Natural killer cell (primary cell): ENCODE results near the gene FRMD3. TPM values are rescaled to one million over a fixed set of nuclear protein-coding genes. Genes with fewer than 3 reads are reported as not detected.

Experiments
- ATAC-seq, 3 donors: fragments of 150-1000 bp in 2 of 3; fragments of 200-7000 bp in 1 of 3; cut with Tn5 transposase; 1 replicate in 1 of 3; 2 replicates in 2 of 3; pipeline ENCODE4 v1.10.0; 2021; ENCODE audit warnings: mild to moderate bottlenecking in 2 of 3, moderate library complexity in 2 of 3
- DNase-seq, 2 donors: peaks; one replicate each; pipeline versions ENCODE4 v3.0.0 to v3.0.0-alpha.2; 2013 to 2021; ENCODE audit warnings: mixed read lengths in 1 of 2
- H3K27ac ChIP-seq: one replicate; pipeline ENCODE4 v1.5.1; 2013; ENCODE audit warnings: mild to moderate bottlenecking, low read length
- H3K27me3 ChIP-seq: one replicate; pipeline ENCODE4 v1.6.1; 2013; ENCODE audit warnings: low read length; ENCODE audit not compliant: control insufficient read depth, insufficient read depth
- H3K36me3 ChIP-seq: one replicate; pipeline ENCODE4 v1.6.1; 2013; ENCODE audit warnings: low read length; ENCODE audit not compliant: control insufficient read depth, insufficient read depth
- H3K4me1 ChIP-seq: one replicate; pipeline ENCODE4 v1.6.1; 2013; ENCODE audit warnings: low read length; ENCODE audit not compliant: control insufficient read depth, insufficient read depth
- H3K4me3 ChIP-seq: one replicate; pipeline ENCODE4 v1.5.1; 2013; ENCODE audit warnings: low read length
- H3K9me3 ChIP-seq: one replicate; pipeline ENCODE4 v1.6.1; 2013; ENCODE audit warnings: low read length; ENCODE audit not compliant: control insufficient read depth, insufficient read depth
- H3K27ac Mint-ChIP-seq, 2 donors: one replicate each; pipeline ENCODE4 v1.8.0; 2022; ENCODE audit warnings: mild to moderate bottlenecking in 2 of 2, mixed read lengths in 2 of 2, moderate library complexity in 1 of 2
- H3K27me3 Mint-ChIP-seq, 2 donors: one replicate each; pipeline ENCODE4 v1.8.0; 2022; ENCODE audit warnings: low read depth in 2 of 2, mixed read lengths in 2 of 2
- H3K36me3 Mint-ChIP-seq: one replicate; pipeline ENCODE4 v1.8.0; 2022; ENCODE audit warnings: mixed read lengths
- H3K4me1 Mint-ChIP-seq, 2 donors: one replicate each; pipeline ENCODE4 v1.8.0; 2022; ENCODE audit warnings: mixed read lengths in 2 of 2
- H3K4me3 Mint-ChIP-seq: one replicate; pipeline ENCODE4 v1.8.0; 2022; ENCODE audit warnings: mild to moderate bottlenecking, moderate library complexity, mixed read lengths
- H3K9me3 Mint-ChIP-seq, 2 donors: one replicate each; pipeline ENCODE4 v1.8.0; 2022; ENCODE audit warnings: mixed read lengths in 2 of 2
- CTCF ChIP-seq: fragments of 200-600 bp; IDR thresholded peaks from one replicate; pipeline ENCODE4 v1.8.0; 2022; ENCODE audit warnings: antibody characterized with exemption
- WGBS: methylation state at CpG from one replicate; pipeline ENCODE4 v1.1.7; 2013; ENCODE audit warnings: missing lambda C conversion rate; ENCODE audit not compliant: insufficient coverage; 5-methylcytosine and 5-hydroxymethylcytosine counted together
- intact Hi-C: fragments of 100-400 bp; cut with micrococcal nuclease; formaldehyde crosslinking; loops from one replicate; pipeline ENCODE4 v1.14.2; 2022
- total RNA-seq, 4 donors: library from RNA; stranded (reverse); fragments of 120-200 nt in 1 of 4; gene quantifications; one replicate each; pipeline versions ENCODE4 v1.2.3 to v1.2.4, GENCODE V29; 2013 to 2022

The FRMD3 gene
- total RNA-seq, 3 donors from 2014 or later (not counting 1 experiment from before 2014, with no cell fraction given): 1.2 to 2.4 (median 2.1) TPM

GRCh38 chr9:83491995-83492394 lies 46.2 kb downstream of the FRMD3 start:
- DNase-seq: no peak
- no peaks in the 10 kb centered on the region for H3K4me1 Mint-ChIP-seq
- H3K4me3 Mint-ChIP-seq: no peak overlapping the region
- intact Hi-C loops: no loop called here
- no peaks in the 10 kb centered on the region for H3K36me3 Mint-ChIP-seq
- TF ChIP-seq CTCF: no peak
- 84% methylated on average over 3 of the region's 3 CpGs for WGBS
- Histone ChIP-seq H3K4me1 (no peaks in the 10 kb centered on the region), H3K36me3 (no peaks in the 10 kb centered on the region), H3K27ac (no peak overlapping the region), H3K4me3 (no peak overlapping the region), H3K27me3 (no peaks in the 10 kb centered on the region), H3K9me3 (no peaks in the 10 kb centered on the region)
- no peak overlapping the region for H3K27ac Mint-ChIP-seq
- H3K27me3 Mint-ChIP-seq: peaks cover 5 to 10% of the 10 kb centered on the region in 2 donors
- no peak for ATAC-seq
- H3K9me3 Mint-ChIP-seq: no peaks in the 10 kb centered on the region

- WGBS: 72% methylated on average over 3 of the region's 3 CpGs
- no peak for ATAC-seq
- H3K27ac ChIP-seq: no peak overlapping the region
- Mint-ChIP-seq H3K9me3 (no peaks in the 10 kb centered on the region), H3K4me3 (no peak overlapping the region), H3K36me3 (no peaks in the 10 kb centered on the region), H3K27me3 (peaks cover 5 to 10% of the 10 kb centered on the region in 2 donors), H3K27ac (no peak overlapping the region), H3K4me1 (no peaks in the 10 kb centered on the region)
- no peak overlapping the region for H3K4me3 ChIP-seq
- H3K36me3 ChIP-seq: no peaks in the 10 kb centered on the region
- no peaks in the 10 kb centered on the region for H3K4me1 ChIP-seq
- H3K9me3 ChIP-seq: no peaks in the 10 kb centered on the region
- no peak for TF ChIP-seq CTCF
- no peak for DNase-seq
- intact Hi-C loops: no loop called here
- H3K27me3 ChIP-seq: no peaks in the 10 kb centered on the region
Measured at GRCh38 chr9:83491413-83491812, 46.8 kb downstream of the FRMD3 start.

GRCh38 chr9:83489961-83490360 lies 48.2 kb downstream of the FRMD3 start:
- Histone ChIP-seq H3K27me3 (no peaks in the 10 kb centered on the region), H3K9me3 (no peaks in the 10 kb centered on the region), H3K4me1 (no peaks in the 10 kb centered on the region), H3K4me3 (no peak overlapping the region), H3K36me3 (no peaks in the 10 kb centered on the region), H3K27ac (no peak overlapping the region)
- 93% methylated on average over 1 of the region's 1 CpG for WGBS
- Mint-ChIP-seq H3K27ac (no peak overlapping the region), H3K4me1 (no peaks in the 10 kb centered on the region), H3K9me3 (no peaks in the 10 kb centered on the region), H3K27me3 (peaks cover 5 to 17% of the 10 kb centered on the region in 2 donors), H3K4me3 (no peak overlapping the region), H3K36me3 (no peaks in the 10 kb centered on the region)
- no peak for TF ChIP-seq CTCF
- DNase-seq (no peak), ATAC-seq (no peak)
- intact Hi-C loops: no loop called here

GRCh38 chr9:83484990-83485389 lies 53.2 kb downstream of the FRMD3 start:
- Mint-ChIP-seq H3K36me3 (no peaks in the 10 kb centered on the region), H3K4me1 (no peaks in the 10 kb centered on the region), H3K27ac (no peak overlapping the region), H3K4me3 (no peak overlapping the region), H3K27me3 (peaks cover 3 to 38% of the 10 kb centered on the region in 2 donors), H3K9me3 (no peaks in the 10 kb centered on the region)
- intact Hi-C loops: no loop called here
- ATAC-seq (no peak), DNase-seq (no peak)
- Histone ChIP-seq H3K4me1 (no peaks in the 10 kb centered on the region), H3K9me3 (no peaks in the 10 kb centered on the region), H3K4me3 (no peak overlapping the region), H3K27me3 (no peaks in the 10 kb centered on the region), H3K36me3 (no peaks in the 10 kb centered on the region), H3K27ac (no peak overlapping the region)
- 81% methylated on average over 6 of the region's 6 CpGs for WGBS
- no peak for TF ChIP-seq CTCF
